Fibroblast of villous mesenchyme (primary cell): ENCODE data around the gene RAP1A. TPM values are rescaled to one million over a fixed set of nuclear protein-coding genes. Genes with fewer than 3 reads are reported as not detected.
"Not testable (repeated sequence)": the region's sequence is repeated elsewhere in the genome, so short reads cannot be mapped to it uniquely, and the experiment has no call there.

ENCODE experiments used
- DNase-seq: peaks from one replicate; pipeline ENCODE4 v3.0.0-alpha.2; 2010; ENCODE audit warnings: low read depth
- H3K4me3 ChIP-seq: 2 replicates; pipeline ENCODE4 v1.5.1; 2011; ENCODE audit warnings: low read depth, mild to moderate bottlenecking, low read length
- CTCF ChIP-seq: IDR thresholded peaks from 2 replicates; pipeline ENCODE4 v1.5.1; 2012; ENCODE audit warnings: low read depth, mild to moderate bottlenecking, low read length; ENCODE audit not compliant: insufficient read depth
- total RNA-seq: library from RNA; depleted of rRNA; stranded (reverse); fragments of >200 nt; gene quantifications from 2 replicates; pipeline ENCODE4 v1.2.3, GENCODE V29; 2012

Gene RAP1A
- total RNA-seq, 1 donor, result 25.5 TPM

DNA sequence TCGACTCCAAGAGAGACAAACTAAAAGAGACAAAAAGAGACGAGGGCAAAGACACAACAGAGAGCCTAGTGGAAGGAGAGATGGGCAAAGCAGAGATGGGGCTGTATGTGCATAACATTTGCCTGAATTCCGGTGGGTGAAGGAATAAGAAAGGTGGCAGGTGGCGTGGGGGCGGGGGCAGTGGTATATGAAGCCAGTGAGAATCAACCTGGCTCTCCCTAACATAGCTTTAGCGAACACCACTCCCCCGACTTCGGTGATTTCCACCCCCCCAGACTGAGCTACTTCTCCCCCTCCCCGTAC is 118.5 kb downstream of the RAP1A start:
- no peak for DNase-seq
- no peak for TF ChIP-seq CTCF
- H3K4me3 ChIP-seq, result peak overlapping the region; percentile 78

- no peak for TF ChIP-seq CTCF
- peak; percentile 76 for DNase-seq
- H3K4me3 ChIP-seq, result peak overlapping the region; percentile 78
These were observed 119.0 kb downstream of the RAP1A start for GRCh38 chr1:111738436-111739193.

GRCh38 chr1:111739194-111739924 is 119.8 kb downstream of the RAP1A start, which contains the start of gene INKA2:
TSS of gene INKA2 (minus strand) at chr1:111739395. CDS start at chr1:111739242, 153 bp downstream.
- H3K4me3 ChIP-seq, result peak within 1 kb of the TSS; percentile 78
- peak; percentile 91 for DNase-seq
- TF ChIP-seq CTCF, result no peak

- DNase-seq, result peak; percentile 74
- H3K4me3 ChIP-seq, result peak overlapping the region; percentile 78
- no peak for TF ChIP-seq CTCF
These were observed 120.6 kb downstream of the RAP1A start for GRCh38 chr1:111739925-111740765.

DNA sequence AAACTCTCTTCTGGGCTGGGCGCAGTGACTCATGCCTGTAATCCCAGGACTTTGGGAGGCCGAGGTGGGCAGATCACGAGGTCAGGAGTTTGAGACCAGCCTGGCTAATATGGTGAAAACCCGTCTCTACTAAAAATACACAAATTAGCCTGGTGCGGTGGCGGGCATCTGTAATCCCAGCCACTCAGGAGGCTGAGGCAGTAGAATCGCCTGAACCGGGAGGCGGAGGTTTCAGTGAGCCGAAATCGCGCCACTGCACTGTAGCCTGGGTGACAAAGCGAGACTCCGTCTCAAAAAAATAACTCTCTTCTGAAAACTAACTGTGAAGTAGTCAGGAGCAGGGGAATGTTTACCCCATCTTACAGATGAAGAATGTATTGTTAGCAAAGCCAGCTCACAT is 122.7 kb downstream of the RAP1A start:
- not testable (repeated sequence) for H3K4me3 ChIP-seq, DNase-seq

DNA sequence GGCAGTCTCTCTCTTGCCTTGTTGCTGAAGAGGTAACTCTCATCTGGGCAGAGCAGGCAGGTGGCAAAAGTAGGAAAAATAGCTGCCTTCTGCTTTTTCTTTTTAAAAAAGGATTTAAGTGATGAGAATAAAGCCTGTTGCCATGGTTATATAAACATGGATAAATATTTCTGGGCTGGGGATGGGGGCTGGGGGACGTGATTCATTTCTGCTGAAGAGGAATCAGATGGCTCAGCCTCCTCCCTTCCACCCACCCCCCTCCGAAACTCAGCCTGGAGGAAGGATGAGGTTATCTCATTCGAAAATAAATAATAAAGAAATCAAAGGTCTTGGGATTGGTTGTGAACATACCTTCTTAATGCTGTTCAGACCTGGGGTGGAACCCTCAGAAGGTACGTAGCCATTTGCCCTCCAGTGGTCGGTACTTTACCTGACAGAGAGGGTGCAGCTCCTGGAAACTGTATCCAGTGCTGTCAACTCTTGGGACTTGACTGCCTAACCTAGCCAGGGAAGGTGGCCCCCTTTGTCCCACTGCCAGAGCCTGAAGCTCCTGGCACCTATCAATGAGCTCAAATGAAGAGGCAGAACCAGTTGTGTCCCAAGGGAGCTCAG is 123.5 kb downstream of the RAP1A start:
- TF ChIP-seq CTCF, result no peak
- DNase-seq, result peak; percentile 36
- H3K4me3 ChIP-seq, result no peak overlapping the region
